ENCODE measurements around the gene MAFB. TPM values are rescaled to one million over a fixed set of nuclear protein-coding genes. Genes with fewer than 3 reads are reported as not detected.
"Not testable (repeated sequence)": the region's sequence is repeated elsewhere in the genome, so short reads cannot be mapped to it uniquely, and the experiment has no call there.

The MAFB gene
- total RNA-seq = 27.6 and 31.9 TPM in 2 replicates
- long read RNA-seq, partial matches to known transcripts = 0 of 2 reads
- long read RNA-seq, other reads (novel, unspliced or antisense) = 0 of 2 reads

DNA sequence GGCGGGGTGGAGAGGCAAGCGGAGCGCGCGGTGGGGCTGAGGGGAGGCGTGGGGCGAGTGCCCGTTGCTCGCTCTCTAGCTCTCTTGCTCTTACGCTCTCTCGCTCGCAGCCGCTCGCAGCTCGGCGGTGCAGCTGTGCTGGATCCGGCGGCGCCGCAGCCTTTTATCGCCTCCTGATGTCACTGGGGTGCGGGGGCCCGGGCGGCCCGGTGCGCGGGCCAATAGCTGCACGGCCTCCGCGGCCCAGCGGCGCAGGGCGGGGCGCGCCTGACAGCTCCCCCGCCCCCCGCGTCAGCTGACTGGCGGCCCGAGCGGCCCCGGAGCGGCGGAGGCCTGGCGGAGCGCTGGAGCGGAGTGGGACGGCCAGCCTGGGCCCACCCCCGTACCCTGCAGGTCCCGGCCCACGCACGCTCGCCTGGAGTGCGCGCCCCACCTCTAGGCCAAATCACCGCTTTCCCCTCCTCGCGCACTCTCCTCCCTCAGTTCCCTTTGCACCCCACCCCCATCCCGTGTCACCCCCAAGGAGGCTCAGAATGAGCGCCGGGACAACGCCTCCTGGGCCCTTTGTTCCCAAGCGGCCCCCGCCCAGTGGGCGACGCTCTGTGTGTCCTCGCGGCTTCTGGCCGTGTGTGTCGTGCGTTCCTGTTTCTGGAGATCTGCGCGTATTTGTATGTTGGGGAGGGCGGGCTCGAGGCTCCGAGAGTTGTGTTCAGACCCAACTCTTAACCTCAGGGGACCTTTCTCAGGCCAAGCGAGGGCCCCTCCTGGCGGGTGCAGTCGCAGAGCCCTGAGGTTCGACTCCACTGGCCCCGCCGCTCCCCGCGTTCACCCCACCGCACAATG is at the start of gene MAFB:
Gene MAFB, minus strand, starts transcription at position 137 of the 843 bp plus-strand sequence. CDS start 386 bp downstream, outside the sequence.
- Mint-ChIP-seq H3K27me3 (ENCODE audit: unreplicated experiment) (peaks cover 41% of the 10 kb centered on the region), H3K4me1 (ENCODE audit: unreplicated experiment) (peaks cover 39% of the 10 kb centered on the region), H3K4me3 (ENCODE audit: unreplicated experiment) (peak within 1 kb of the TSS; percentile 88), H3K9me3 (ENCODE audit: unreplicated experiment) (no peaks in the 10 kb centered on the region), H3K27ac (ENCODE audit: unreplicated experiment) (peak within 1 kb of the TSS; percentile 95), H3K36me3 (ENCODE audit: unreplicated experiment) (peaks cover 5% of the 10 kb centered on the region)
- no peak for TF ChIP-seq CTCF (IDR thresholded peaks at IDR 0.05)
- peak; percentile 97 for DNase-seq (ENCODE audit: extremely low spot score, unreplicated experiment)

DNA sequence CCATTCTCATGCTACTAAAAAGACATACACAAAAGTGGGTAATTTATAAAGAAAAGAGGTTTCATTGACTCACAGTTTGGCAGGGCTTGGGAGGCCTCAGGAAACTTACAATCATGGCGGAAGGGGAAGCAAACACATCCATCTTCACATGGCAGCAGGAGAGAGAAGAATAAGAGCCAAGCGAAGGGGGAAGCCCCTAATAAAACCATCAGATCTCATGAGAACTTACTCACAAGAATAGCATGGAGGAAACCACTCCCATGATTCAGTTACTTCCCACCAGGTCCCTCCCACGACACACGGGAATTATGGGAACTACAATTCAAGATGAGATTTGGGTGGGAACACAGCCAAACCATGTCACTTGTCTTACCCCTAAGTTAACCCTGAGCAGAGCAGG is 47.4 kb upstream of the MAFB start:
- H3K4me3 Mint-ChIP-seq (ENCODE audit: unreplicated experiment); DNase-seq (ENCODE audit: extremely low spot score, unreplicated experiment); H3K36me3 Mint-ChIP-seq (ENCODE audit: unreplicated experiment); H3K4me1 Mint-ChIP-seq (ENCODE audit: unreplicated experiment); H3K27ac Mint-ChIP-seq (ENCODE audit: unreplicated experiment); H3K9me3 Mint-ChIP-seq (ENCODE audit: unreplicated experiment): not testable (repeated sequence)
- H3K27me3 Mint-ChIP-seq (ENCODE audit: unreplicated experiment) = peaks cover 28% of the 10 kb centered on the region

GRCh38 chr20:40728996-40729395 is 40.0 kb upstream of the MAFB start:
- Mint-ChIP-seq H3K27ac (ENCODE audit: unreplicated experiment) (no peak overlapping the region), H3K9me3 (ENCODE audit: unreplicated experiment) (peaks cover 4% of the 10 kb centered on the region), H3K36me3 (ENCODE audit: unreplicated experiment) (no peaks in the 10 kb centered on the region), H3K4me3 (ENCODE audit: unreplicated experiment) (no peak overlapping the region), H3K27me3 (ENCODE audit: unreplicated experiment) (peaks cover 42% of the 10 kb centered on the region), H3K4me1 (ENCODE audit: unreplicated experiment) (no peaks in the 10 kb centered on the region)
- DNase-seq (ENCODE audit: extremely low spot score, unreplicated experiment) = no peak
- TF ChIP-seq CTCF (IDR thresholded peaks at IDR 0.05) = no peak

- Mint-ChIP-seq H3K9me3 (ENCODE audit: unreplicated experiment) (peaks cover 4% of the 10 kb centered on the region), H3K36me3 (ENCODE audit: unreplicated experiment) (no peaks in the 10 kb centered on the region), H3K4me1 (ENCODE audit: unreplicated experiment) (no peaks in the 10 kb centered on the region), H3K4me3 (ENCODE audit: unreplicated experiment) (no peak overlapping the region), H3K27me3 (ENCODE audit: unreplicated experiment) (peaks cover 39% of the 10 kb centered on the region), H3K27ac (ENCODE audit: unreplicated experiment) (no peak overlapping the region)
- DNase-seq (ENCODE audit: extremely low spot score, unreplicated experiment) = no peak
- no peak for TF ChIP-seq CTCF (IDR thresholded peaks at IDR 0.05)
Observed at GRCh38 chr20:40728470-40728869, 39.4 kb upstream of the MAFB start.

GRCh38 chr20:40727960-40728359 is 38.9 kb upstream of the MAFB start:
- no peak for DNase-seq (ENCODE audit: extremely low spot score, unreplicated experiment)
- Mint-ChIP-seq H3K36me3 (ENCODE audit: unreplicated experiment) (no peaks in the 10 kb centered on the region), H3K4me3 (ENCODE audit: unreplicated experiment) (no peak overlapping the region), H3K4me1 (ENCODE audit: unreplicated experiment) (no peaks in the 10 kb centered on the region), H3K27ac (ENCODE audit: unreplicated experiment) (no peak overlapping the region), H3K9me3 (ENCODE audit: unreplicated experiment) (peaks cover 4% of the 10 kb centered on the region), H3K27me3 (ENCODE audit: unreplicated experiment) (peaks cover 36% of the 10 kb centered on the region)
- TF ChIP-seq CTCF (IDR thresholded peaks at IDR 0.05) = no peak

Measured in osteocyte (in vitro differentiated cells).